AG10803 (cell line): ENCODE data around the gene COPS9.

Source experiments
- DNase-seq: peaks from one replicate; pipeline ENCODE4 v3.0.0; 2010; ENCODE audit warnings: low read depth
- H3K4me3 ChIP-seq: 2 replicates; pipeline ENCODE4 v1.5.1; 2011; ENCODE audit warnings: mild to moderate bottlenecking, low read length, control low read depth
- CTCF ChIP-seq: conservative IDR thresholded peaks from 2 replicates; pipeline ENCODE4 v1.5.1; 2011; ENCODE audit warnings: mild to moderate bottlenecking, low read length, control low read depth, inconsistent platforms

The COPS9 gene

GRCh38 chr2:240170354-240170735 is 34.2 kb upstream of the COPS9 start:
- TF ChIP-seq CTCF: no peak
- no peak overlapping the region for H3K4me3 ChIP-seq
- DNase-seq: no peak

DNA sequence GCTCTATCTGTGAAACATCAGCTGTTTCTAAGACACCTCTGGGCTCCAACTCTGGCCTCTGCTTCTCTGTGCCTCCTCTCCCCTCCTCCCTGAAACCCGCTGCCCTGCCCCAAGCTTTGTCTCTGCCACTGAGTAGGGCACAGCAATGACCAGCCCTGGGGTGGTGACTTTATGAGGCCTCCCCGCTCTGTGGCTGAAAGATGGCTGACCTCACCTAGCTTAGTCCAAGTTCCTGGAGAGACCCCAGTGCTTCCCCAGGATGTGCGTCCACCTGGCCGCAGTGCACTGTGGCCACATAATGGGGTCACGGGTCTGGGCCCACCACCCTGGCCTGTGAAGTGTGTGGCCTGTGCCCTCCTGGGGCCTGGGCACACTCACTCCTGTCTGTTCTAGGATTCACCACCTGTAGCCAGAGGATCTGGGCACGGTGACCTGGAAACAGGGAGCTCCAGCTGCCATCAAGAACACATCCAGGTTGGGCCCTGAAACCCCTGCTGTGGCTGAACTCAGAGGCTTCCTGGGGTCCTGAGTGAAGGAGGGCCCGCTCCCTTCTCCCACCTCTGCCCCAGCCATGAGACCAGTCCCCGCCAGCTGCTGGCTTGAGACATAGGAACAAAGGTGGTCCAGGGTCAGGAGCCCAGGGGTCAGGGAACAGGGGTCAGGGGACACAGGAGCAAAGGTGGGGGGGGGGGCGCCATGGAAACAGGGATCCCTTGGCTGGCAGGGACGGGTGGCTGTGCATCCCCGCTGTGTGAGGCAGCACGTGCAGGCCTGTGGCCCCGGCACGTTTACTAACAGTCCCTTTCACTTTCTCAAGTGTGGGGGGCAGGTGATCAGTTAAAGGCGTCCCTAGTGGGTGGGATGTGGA is 33.6 kb upstream of the COPS9 start:
- no peak for DNase-seq
- no peak for TF ChIP-seq CTCF
- no peak overlapping the region for H3K4me3 ChIP-seq

DNA sequence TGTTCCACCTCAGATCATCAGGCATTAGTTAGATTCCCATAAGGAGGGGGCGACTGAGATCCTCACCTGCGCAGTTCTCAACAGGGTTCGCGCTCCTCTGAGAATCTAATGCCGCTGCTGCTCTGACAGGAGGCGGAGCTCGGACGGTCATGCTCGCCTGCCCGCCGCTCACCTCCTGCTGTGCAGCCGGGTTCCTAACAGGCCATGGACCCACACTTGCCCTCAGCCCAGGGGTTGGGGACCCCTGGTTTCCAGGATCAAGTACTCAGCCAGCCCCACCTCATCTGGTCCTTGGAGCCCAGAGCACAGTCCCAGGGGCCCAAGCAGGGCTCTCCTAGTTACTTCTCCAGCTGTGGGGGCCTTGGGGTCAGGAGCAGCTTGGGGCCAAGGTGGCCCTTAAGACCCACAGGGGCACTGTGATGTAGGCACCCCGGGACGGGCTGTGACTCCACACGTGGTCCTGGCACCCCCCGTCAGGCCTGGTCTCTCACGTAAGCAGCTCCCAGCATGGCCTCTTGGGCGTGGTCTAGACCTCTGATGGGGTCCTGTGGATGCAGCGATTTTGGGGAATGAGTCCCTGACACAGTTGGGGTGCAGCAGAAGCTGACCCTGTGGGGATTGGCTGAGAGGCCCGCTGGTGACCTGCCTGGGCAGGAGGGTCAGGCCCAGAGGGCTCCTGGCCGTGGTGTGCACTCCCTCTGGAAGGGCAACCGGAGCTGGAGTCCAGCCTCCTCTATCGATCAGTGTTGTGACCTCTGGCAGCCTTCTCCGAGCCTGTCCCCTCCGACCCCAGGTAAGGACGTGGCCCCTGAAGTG is 32.6 kb upstream of the COPS9 start:
- DNase-seq: no peak

GRCh38 chr2:240168041-240168440 is 31.9 kb upstream of the COPS9 start:
- TF ChIP-seq CTCF: no peak
- no peak overlapping the region for H3K4me3 ChIP-seq
- DNase-seq: no peak

More for the DNA sequence above, 32.6 kb upstream of the COPS9 start:
- no peak overlapping the region for H3K4me3 ChIP-seq
- TF ChIP-seq CTCF: no peak

DNA sequence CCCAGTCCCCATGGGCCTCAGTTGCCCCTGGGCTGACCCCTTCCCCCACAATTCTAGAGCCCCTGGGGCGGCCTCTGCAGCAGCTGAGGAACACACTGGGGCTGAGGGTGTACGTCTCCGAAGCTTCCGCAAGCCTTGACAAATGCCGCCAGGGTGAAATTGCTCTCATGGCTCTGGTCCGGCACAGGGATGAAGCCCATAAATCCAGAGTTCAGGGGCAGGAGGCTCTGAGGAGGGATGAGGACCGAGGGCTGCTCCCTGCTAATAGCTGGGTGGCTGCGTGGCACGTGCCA is 31.4 kb upstream of the COPS9 start:
- no peak for TF ChIP-seq CTCF
- H3K4me3 ChIP-seq: no peak overlapping the region
- DNase-seq: no peak

DNA sequence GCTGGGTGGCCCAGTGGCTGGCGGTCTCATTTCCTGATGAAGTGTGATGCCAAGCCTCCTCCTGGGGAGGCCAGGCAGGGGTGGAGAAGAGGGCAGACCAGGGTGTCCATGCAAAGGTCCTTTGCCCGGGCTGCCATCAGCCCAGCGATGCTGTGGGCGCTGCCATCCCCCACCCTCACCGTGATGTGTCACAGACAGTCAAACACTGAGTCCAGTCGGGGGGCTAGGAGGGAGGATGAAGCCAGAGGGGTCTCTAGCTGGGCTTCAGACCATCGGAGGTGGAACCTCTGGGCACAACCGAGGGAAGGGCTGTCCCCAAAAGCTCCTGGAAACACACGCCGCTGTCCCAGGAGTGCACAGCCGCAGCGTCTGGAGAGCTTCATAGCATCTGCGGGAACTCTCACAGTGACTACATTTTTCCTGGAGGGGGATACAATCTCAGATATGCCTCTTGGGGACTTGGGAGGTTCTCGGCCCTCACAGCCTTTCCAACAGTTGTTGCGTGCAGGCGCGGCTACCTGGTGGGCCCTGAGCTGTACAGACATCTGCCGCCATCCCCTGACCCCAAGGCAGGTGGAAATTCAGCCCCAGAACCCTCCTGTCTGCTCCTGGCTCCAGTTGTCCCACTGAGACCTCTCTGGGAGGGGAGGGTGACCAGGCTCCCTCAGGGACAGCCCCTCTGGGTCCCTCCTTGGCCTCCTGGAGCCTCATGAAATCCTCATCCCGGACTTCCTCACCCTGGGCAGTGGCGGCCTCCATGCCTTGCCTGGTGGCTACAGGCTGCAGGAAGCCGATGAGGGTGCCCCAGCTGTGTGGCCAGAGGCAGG is 30.9 kb upstream of the COPS9 start:
- no peak for DNase-seq
- TF ChIP-seq CTCF: no peak

More for the DNA sequence above, 30.9 kb upstream of the COPS9 start:
- H3K4me3 ChIP-seq: no peak overlapping the region
